NCI-H1105 treated with DMSO at 0.1 percent for 48 hours (cell line): Measurements from ENCODE around the gene CCDC187.
"Not testable (repeated sequence)": the region's sequence is repeated elsewhere in the genome, so short reads cannot be mapped to it uniquely, and the experiment has no call there.

Experiments used
- DNase-seq: peaks from one replicate; lab custom pipeline; 2025; lab: John Stamatoyannopoulos, UW

Gene CCDC187

GRCh38 chr9:136266641-136267040 is 37.3 kb downstream of the CCDC187 start:
- DNase-seq: not testable (repeated sequence)

GRCh38 chr9:136265561-136266355 is 38.1 kb downstream of the CCDC187 start:
- no peak for DNase-seq

GRCh38 chr9:136264441-136265405 is 39.2 kb downstream of the CCDC187 start:
- DNase-seq: no peak

- DNase-seq: no peak
Measured at GRCh38 chr9:136264031-136264430, 39.9 kb downstream of the CCDC187 start.

GRCh38 chr9:136262671-136263178 is 41.2 kb downstream of the CCDC187 start:
- no peak for DNase-seq

GRCh38 chr9:136261686-136262430 is 42.0 kb downstream of the CCDC187 start:
- DNase-seq: no peak

- DNase-seq: no peak
Measured at GRCh38 chr9:136260936-136261472, 42.9 kb downstream of the CCDC187 start.

GRCh38 chr9:136260521-136260920 is 43.4 kb downstream of the CCDC187 start:
- DNase-seq: no peak

- DNase-seq: no peak
Measured at GRCh38 chr9:136259836-136260235, 44.1 kb downstream of the CCDC187 start.

GRCh38 chr9:136259517-136259813 is 44.4 kb downstream of the CCDC187 start:
- no peak for DNase-seq

GRCh38 chr9:136258786-136259516 is 44.9 kb downstream of the CCDC187 start:
- no peak for DNase-seq

GRCh38 chr9:136258299-136258625 is 45.6 kb downstream of the CCDC187 start:
- no peak for DNase-seq

GRCh38 chr9:136257381-136258298 is 46.3 kb downstream of the CCDC187 start:
- no peak for DNase-seq

GRCh38 chr9:136255896-136256890 is 47.7 kb downstream of the CCDC187 start:
- no peak for DNase-seq

GRCh38 chr9:136255166-136255538 is 48.7 kb downstream of the CCDC187 start:
- DNase-seq: no peak

- DNase-seq: no peak
Measured at GRCh38 chr9:136254381-136255165, 49.3 kb downstream of the CCDC187 start.

- no peak for DNase-seq
Measured at GRCh38 chr9:136253246-136254130, 50.4 kb downstream of the CCDC187 start.
